ENCODE measurements around the gene ZNF133.
"Not testable (repeated sequence)": the region's sequence is repeated elsewhere in the genome, so short reads cannot be mapped to it uniquely, and the experiment has no call there.

The ZNF133 gene

DNA sequence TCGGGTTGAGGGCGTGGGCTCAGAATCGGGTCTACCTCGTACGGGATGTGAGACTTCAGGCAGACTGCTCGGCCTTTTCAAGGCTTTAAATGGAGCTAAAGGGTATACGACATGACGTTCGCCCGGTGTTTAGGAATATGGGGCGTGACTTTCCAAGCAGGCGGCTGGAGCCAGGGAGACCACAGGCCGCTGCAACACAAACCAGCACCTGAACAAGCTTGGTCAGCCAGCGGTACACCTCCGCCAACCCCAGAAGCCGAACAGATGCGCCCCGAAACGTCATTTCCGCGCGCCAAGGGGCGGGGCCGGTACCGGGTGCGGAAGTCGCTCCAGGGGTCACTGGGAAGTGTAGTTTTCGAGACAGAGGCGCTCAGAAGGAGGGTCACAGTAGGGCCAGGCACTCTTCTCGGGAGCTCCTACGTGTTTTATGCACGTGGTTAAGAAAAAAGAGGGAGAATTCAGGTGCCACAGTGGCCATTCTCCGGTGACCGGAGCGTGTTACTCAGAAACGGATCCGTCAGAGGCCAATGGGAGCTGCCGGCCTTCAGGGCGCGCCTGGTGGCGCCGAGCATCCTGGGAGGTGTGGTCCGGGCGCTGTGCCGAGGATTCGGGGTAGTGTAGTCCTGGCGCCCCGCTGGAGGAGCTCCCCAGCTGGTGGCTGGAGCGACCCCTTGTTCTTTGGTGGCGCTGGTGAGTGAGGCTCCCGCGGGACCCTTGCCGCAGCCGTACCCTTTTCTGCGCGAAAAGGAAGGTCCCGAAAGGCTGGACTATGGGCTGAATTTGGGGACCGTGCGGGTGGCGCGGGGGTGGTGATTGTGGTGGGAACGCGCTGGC lies at the start of gene ZNF133:
Gene ZNF133, plus strand, starts transcription at position 613 of the 834 bp plus-strand sequence. CDS start 17,160 bp downstream, outside the sequence.
- DNase-seq: peak; percentile 93 to 97

DNA sequence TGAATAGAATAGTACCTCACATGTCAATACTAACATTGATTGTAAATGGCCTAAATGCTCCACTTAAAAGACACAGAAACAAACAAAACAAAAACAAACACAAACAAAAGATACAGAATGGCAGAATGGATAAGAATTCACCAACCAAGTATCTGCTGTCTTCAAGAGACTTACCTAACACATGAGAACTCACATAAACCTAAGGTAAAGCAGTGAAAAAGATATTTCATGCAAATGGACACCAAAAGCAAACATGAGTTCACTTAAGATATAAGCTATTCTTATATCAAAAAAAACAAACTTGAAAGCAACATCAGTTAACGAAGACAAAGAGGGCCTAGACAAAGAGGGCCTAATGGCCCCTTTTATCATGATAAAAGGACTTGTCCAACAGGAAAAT lies 47.3 kb upstream of the ZNF133 start:
- no peak for DNase-seq

DNA sequence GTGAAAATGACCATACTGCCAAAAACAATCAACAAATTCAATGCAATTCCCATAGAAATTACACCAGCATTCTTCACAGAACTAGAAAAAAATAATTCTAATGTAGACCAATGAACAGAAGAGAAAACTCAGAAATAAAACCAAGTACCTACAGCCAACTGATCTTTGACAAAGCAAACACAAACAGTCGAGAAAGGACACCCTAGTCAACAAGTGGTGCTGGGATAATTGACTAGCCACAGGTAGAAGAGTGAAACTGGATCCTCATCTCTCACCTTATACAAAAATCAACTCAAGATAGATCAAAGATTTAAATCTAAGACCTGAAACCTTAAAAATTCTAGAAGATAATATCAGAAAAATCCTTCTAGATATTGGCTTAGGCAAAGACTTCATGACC lies 44.5 kb upstream of the ZNF133 start:
- DNase-seq: no peak

DNA sequence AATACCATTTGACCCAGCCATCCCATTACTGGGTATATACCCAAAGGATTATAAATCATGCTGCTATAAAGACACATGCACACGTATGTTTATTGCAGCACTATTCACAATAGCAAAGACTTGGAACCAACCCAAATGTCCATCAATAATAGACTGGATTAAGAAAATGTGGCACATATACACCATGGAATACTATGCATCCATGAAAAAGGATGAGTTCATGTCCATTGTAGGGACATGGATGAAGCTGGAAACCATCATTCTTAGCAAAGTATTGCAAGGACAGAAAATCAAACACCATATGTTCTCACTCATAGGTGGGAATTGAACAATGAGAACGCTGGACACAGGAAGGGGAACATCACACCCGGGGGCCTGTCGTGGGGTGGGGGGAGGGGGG lies 39.8 kb upstream of the ZNF133 start:
- not testable (repeated sequence) for DNase-seq

DNA sequence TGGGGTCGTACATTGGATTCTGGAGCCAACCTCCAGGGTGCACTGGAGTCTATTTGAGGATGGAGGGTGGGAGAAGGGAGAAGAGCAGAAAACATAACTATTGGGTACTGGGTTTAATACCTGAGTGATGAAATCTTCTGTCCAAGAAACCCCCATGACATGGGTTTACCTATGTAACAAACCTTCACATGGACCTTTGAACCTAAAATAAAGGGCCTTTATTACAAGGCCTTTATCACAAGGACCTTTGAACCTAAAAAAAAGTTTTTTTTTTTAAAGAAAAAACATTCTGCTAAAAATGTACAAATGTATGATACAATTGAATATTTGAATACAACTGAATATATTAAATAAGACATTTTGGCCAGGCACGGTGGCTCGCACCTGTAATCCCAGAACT lies 38.1 kb upstream of the ZNF133 start:
- DNase-seq: no peak

DNA sequence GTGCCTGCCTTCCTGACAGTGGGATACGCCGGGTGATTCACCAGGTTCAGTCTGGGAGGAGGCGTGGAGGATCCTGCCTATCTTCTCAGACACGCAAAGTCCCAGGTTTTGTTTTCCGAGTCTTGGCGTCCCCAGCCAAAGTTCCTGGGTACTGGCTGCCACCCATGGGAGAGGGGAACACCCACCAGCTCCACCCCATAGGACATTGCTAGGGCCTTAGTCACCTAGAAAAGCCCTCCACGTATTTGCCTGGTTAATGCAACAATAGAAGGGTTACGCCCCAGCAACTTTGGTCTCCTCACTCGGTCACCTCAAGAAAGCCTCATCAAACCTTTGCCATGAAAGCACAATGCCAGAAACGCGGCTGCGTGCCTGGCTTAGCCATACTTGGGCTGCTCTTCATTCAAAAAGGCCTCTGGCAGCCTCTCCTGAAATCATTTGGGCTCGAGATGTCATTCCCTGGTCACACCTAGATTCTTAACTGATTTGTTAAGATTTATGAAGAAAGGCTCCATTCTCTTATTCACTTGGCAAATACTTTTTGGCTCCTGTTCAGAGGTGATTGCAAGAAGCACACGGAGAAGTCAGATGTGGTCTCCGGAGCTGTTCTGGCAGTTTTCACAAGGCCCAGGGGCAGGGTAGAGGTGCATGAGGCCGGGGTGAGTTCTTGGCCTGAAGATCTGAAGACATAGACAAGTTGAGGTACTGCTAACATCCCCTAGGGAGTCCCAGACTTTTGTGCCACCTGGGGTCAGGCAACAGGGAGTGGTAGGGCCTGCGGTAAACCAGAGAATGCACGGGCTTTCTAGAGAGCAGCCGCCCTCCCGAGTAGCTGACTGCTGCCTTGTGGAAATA lies 35.5 kb upstream of the ZNF133 start:
- DNase-seq: no peak

DNA sequence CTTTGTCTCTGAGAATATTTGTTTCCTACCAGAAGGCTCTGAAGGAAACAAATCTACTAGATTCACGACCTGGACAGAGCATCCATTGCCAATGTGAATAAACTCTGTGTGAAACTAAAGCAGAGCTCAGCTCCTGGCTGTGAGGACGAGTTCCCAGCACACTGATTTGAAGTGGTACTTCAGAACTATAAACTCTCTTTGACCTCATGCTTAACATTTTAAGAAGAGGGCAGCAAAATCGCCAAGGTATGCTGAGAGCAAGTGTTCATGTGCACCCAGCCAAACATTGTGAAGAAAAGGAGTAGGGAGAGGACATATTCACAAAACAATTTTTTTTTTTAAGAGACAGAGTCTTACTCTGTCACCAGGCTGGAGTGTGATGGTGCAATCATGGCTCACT lies 33.7 kb upstream of the ZNF133 start:
- no peak for DNase-seq

DNA sequence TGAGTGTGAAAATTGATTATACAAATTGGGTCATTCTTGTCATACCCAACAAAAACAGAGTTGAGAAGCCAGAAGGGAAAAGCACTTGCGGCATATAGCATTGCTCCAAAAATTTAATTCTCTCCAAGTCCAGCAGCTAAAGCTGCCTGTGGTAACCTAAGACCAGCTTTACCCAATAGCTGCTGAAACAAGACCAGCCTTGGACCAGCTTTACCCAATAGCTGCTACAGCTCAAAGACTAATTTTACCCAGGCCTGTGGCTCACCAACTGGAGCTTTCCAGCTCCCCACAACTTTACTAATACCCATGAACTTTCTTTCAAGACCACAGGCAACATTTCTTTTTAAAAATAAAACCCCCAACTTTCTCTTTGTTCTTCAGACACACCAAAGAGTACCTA lies 32.8 kb upstream of the ZNF133 start:
- DNase-seq: no peak

DNA sequence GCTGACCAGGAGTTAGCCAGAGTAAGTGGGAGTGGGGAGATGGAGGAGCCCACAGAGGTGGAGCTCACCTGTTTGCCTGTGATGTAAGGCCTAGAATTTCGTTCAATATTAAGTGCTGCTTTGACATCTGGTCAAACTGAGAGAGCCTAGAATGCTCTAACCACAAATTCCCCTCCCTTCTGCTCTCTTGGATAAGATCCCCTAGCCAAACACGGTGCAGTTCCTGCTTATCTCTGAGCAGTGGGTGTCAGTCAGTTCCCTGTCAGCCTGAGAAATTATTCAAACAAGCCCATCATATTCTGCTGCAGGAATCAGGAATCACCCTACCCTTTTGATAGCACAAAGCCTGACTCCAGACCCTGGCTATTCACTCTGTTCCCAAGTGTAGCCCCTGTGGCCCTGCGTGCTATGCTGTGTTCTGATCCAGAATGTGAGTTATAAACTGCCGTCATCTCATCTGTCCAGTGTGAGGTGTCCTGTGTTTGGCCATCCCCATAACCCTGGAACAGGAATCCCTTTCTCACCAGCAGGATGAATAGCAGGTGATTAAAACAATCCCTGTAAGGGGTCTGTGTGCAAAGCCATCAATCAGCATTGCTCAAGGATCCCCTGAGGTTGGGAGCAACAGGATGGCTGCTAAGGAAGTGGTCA lies 31.8 kb upstream of the ZNF133 start:
- DNase-seq: no peak

DNA sequence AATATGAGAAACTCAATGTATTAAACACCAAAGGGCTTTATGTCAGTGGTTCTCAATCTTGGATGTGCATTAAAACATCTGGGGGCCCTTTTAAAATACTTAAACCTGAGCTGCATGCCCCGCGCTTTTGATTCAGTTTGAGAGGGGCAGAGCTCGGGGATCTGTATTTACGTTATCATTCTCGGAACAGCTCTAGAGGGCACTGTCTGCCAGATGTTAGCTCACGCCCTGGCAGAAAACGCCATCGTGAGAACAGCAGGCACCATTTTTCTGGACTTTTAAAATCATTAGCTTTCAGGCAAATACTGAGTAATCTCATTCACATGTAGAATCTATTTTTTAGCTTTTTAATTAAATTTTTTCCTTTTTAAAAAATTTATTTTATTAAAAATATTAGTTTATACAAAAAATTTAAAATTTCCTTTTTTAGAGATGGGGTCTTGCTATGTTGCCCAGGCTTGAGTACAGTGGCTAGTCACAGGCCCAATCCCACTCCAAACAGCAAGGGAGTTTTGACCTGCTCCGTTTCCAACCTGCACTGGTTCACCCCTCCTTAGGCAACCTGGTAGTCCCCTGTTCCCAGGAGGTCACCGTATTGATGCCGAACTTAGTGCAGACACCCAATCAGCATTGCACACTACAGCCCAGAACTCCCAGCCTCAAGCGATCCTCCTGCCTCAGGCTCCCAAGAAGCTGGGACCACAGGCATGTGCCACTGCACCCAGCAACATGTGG lies 30.0 kb upstream of the ZNF133 start:
- DNase-seq: no peak

DNA sequence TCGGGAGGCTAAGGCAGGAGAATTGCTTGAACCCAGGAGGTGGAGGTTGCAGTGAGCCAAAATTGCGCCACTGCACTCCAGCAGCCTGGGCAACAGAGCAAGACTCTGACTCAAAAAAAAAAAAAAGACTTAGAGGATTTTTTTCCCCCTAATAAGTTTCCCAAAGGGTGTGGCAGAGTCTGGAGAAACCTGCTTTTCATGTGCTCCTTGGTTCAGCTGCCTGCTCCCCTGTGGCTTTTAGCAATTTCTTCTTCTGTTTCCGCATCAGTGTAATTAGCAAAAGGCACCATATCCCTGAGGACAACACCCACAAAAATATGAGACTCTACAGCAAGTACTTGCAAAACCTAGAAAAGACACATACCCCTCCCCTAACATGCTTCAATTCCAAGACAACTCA lies 28.6 kb upstream of the ZNF133 start:
- no peak for DNase-seq

DNA sequence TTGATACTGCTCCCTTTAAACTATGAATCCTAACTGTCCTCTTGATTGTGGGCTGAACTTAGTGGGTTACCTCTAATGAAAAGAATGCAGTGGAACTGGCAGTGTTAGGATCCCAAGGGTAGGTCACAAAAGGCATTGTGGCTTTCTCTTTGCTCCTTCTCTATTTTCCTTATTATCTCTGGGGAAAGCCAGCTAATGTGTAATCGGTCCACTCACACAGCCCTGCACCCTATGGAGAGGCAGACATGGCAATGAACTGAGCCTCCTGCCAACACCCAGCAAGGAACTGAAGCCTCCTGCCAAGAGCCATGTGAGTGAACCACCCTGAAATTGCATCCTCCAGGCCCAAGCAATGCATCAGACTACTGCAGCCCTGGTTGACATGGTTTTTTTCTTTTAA lies 24.6 kb upstream of the ZNF133 start:
- DNase-seq: no peak

DNA sequence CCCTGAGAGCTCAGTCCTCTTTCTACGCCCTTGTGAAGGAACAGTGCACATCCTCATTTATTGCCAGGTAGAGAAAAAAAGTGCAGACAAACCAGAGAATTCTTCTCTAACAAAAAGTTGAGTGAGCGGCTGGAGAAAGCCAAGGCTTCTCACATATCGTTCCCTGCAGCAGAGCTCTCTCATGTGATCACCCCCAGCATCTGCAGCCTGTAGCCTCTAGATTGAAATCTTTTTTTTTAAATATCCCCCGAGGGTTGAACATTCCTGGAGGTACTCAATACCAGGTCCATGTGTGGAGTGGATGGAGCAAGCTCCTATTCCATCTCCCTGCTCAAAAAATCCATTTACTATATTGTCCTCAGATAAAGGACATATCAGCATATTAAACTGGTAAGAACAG lies 22.9 kb upstream of the ZNF133 start:
- no peak for DNase-seq

DNA sequence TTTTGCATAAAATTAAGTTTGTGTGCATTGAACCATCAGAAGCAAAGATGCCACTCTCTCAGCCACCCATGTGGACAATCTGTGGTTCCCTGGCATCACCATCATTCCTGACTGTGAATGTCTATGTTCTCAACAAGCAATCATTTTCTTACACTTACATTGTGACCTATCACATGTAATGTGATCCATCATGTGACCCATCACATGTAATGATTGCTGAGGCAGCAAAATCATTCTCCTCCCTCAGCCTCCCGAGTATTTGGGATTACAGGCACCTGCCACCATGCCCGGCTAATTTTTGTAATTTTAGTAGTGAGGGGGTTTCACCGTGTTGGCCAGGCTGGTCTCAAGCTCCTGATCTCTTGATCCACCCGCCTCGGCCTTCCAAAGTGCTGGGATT lies 22.0 kb upstream of the ZNF133 start:
- no peak for DNase-seq

DNA sequence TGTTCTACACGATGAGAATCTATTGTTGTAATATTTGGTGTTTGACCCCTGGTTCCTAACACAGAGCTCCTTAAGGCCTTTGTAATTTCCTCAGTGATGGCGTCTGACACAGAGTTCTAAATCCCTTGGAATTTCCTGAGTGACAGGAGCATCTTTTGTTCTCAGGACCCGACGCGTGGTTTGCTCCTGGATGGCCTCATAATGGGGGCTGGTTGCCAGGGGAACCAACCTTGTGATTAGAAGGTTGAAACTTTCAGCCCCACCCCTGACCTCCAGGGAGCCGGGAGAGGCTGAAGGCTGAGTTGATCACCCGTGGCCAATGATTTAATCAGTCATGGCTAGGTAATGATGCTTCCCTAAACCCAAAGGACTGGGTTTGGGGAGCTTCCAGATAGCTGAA lies 20.5 kb upstream of the ZNF133 start:
- no peak for DNase-seq

DNA sequence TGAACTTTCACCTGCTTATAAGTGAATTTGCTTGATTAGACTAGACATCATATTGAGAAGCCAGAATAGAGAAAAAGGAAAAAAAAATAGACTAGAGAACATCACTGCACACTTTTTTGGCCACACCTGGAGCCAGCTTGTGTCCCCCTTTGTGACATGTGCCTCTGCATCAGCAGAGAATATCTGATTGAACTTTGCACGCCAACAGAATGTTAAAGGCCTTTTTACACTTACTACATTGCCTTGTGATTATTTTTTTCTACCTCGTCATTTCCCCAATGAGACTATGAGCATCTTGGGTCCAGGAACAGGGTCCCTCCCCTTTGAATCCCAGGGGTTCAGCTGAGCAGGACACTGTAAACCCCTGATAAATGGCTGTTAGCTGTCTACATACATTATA lies 17.2 kb upstream of the ZNF133 start:
- DNase-seq: no peak

DNA sequence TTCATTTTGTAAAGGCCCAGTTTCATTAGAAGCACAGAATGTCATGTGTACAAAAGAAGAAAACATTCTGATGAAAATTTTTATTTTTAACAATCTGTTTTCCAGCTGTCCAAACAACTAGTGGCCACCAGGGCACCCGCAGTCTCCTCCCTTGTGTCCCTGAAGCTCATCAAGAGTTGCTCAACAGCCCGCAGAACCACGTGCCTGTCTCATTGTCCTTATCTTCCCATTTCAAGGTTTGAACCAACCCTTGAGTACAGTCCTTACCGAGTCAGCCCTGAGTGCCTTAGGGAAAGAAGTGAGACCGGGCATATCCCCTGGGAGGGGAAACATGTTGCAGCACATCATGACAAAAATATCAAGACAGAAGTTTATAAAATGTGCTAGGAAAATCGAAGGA lies 15.9 kb upstream of the ZNF133 start:
- DNase-seq: no peak

DNA sequence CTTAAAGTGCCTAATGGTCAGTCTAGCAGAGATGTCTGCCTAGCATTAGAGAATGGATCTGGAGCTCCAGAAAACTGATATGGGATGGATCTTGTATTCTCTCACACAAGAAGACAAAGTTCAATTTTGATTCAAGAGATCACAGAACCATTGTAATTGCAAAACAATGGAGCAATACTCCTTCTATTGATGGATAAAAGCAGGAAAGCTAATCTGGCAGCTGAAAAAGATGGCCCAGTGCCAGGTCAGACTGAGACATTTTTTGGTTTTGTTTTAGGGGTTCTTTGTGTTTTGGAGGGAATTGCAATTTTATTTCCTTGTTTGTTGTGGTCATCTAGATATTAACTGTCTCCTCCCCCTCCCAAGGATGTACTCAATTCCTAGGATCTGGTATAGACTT lies 14.6 kb upstream of the ZNF133 start:
- DNase-seq: no peak

DNA sequence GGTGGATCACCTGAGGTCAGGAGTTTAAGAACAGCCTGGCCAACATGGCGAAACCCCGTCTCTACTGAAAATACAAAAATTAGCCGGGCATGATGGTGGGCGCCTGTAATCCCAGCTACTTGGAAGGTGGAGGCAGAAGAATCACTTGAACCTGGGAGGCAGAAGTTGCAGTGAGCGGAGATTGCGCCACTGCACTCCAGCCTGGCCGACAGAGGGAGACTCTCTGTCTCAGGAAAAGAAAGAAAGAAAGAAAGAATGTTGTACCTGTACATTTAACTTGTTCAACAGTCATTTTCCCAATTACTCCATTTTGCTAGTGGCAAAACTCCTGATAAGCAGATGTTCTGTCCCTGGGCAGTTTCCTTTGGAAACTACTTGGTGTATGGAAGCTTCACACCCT lies 12.4 kb upstream of the ZNF133 start:
- not testable (repeated sequence) for DNase-seq

DNA sequence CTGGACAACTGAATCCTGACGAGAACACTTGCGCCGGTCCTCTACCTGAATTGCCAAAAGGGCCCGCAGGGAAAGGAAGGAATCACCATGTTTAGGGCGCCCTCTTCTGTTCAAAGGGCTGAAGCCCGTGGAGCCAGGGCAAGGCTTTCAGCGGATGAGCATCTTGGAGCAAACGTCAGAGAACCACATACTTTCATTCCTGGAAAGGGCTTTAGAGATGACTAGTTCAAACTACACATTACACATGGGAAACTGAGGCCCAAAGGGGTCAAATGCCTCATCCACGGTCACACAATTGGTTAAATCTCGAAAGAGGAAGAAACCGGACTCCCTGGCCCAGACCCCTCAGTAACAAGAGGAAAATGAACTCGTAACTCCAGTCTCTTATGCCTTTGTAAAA lies 11.5 kb upstream of the ZNF133 start:
- peak; percentile 41 to 65 for DNase-seq

DNA sequence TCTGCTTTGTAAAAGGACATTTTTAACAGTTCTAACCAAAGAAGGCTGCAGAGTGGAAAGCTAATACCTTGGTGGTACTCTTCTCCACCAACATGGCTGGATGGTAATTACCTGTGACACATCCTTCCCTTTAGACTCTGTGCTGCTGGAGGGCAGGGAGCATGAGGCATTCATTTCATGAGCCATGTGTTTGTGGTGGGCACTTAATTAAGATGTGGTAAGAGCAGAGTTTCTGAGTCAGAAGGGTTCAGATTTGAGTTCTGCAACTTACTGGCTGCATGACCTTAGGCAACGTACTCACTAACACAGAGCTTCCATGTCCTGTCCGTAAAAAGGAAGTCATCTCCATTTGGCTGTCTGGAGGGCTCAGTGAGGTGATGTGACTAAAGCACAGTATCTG lies 9.1 kb upstream of the ZNF133 start:
- DNase-seq: no peak

DNA sequence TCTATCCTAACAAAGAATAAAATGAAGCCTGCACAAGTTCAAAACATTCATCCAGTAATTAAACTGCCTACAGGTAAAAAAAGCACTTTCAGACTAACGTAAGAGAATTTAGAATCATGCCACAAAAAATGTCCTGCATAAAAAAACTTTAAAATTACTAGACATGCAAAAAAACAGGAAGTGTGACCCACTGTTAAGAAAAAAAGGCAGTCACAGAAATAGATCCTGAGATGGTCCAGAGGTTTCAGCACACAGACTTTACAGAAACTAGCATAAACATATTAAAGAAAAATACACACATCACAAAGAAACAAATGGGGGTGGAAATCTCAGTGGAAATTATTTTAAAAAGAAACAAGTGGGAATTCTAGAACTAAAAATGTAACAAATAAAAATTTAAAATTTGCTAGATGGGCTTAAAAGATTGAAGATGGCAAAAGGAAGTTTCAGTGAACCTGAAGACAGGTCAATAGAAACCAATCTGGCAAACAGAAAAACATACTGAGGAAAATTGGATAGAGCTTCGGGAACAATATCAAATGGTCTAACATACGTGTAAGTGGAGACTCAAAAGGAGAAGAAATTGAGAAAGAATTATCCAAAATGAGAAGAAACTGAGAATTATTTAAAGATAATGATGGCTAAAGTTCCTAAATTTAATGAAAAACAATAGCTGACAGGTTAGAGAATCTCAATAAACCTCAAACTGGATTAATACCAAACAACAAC lies 3.4 kb upstream of the ZNF133 start:
- no peak for DNase-seq
